ENCODE results near the gene XPO6. TPM values are rescaled to one million over a fixed set of nuclear protein-coding genes. Genes with fewer than 3 reads are reported as not detected.

XPO6 gene
- polyA plus RNA-seq, 6 donors from 2014 or later = 34.0 to 59.1 (median 56.1) TPM

- Mint-ChIP-seq H3K27me3 (no peaks in the 10 kb centered on the region), H3K9me3 (peaks cover 0 to 2% (median 0%) of the 10 kb centered on the region in 7 donors), H3K4me3 (peak overlapping the region in 7 of 8 donors; percentile 32 to 83 (median 81)), H3K27ac (peak overlapping the region in 5 of 6 donors; percentile 39 to 97 (median 89)), H3K36me3 (peaks cover 2 to 5% of the 10 kb centered on the region in 2 donors), H3K4me1 (peaks cover 63 to 94% (median 89%) of the 10 kb centered on the region in 3 donors)
- DNase-seq = no peak
- ATAC-seq (ENCODE audit: low read depth in 2 of 2) = no peak
These were observed 22.5 kb downstream of the XPO6 start for GRCh38 chr16:28189245-28189644.

DNA sequence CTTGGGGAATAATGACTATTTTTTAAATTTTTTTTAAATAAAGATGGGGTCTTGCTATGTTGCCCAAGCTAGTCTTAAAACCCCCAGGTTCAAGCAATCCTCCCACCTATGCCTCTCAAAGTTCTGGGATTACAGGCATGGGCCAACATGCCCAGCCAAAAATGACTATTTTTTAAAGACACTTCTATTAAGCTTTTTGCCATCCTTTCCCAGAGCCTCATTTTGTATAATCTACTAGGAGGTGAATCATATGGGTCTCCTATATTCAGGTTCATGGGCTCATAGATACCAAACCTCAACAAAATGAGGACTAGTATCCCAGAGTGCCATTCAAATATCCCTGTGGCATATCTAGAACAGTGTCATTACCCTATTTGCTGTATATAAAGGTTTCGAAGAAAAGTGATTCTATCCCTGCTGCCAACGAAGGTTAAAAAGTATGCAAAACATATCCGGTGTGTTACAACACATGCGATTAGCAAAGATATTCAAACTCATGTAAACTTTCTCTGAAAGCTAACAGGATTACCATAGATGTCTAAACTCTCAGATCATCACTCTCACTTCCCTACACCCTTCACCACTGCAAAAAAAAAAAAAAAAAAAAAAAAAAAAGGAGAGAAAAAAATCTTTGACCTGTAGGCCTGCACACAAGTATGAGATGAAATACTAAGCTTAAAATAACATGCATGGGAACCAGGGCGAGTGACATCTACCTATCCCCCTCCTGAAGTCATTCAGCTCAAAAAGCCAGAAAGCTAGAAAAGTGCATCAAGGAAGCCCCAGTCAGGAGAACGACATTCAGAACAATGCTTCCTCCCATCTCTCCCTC, 23.5 kb downstream of the XPO6 start:
- ATAC-seq (ENCODE audit: low read depth in 2 of 2) = peak; percentile 70 to 72
- peak overlapping the region; percentile 78 to 97 (median 88) for H3K27ac Mint-ChIP-seq
- no peaks in the 10 kb centered on the region for H3K27me3 Mint-ChIP-seq
- peaks cover 11 to 15% of the 10 kb centered on the region in 2 donors for H3K36me3 Mint-ChIP-seq
- peaks cover 61 to 94% (median 89%) of the 10 kb centered on the region in 3 donors for H3K4me1 Mint-ChIP-seq
- peaks cover 0 to 3% (median 0%) of the 10 kb centered on the region in 7 donors for H3K9me3 Mint-ChIP-seq
- peak overlapping the region; percentile 55 to 83 (median 81) for H3K4me3 Mint-ChIP-seq
- DNase-seq = peak; percentile 72

DNA sequence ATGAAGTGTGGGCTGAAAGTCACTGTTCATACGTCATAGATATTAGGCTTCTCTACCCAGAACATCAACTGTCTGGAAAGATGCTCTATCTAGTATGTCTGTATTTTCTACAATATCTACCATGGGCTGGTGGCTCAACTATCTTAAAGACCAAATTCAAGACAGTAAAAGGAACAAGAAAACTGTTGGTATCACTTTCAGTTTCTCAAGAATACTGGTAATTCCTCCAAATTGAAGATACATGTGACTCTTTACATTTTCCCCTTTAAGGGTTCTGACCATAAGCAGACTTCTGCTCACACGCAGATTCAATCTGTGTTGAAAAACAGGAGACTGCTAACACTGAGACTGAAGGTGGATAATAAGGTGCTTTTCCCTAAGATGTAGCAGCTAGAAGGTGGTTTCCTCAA, 24.2 kb downstream of the XPO6 start:
- Mint-ChIP-seq H3K27me3 (no peaks in the 10 kb centered on the region), H3K36me3 (peaks cover 11 to 15% of the 10 kb centered on the region in 2 donors), H3K27ac (peak overlapping the region; percentile 84 to 97 (median 88)), H3K4me1 (peaks cover 54 to 94% (median 89%) of the 10 kb centered on the region in 3 donors), H3K9me3 (peaks cover 0 to 3% (median 0%) of the 10 kb centered on the region in 7 donors), H3K4me3 (peak overlapping the region; percentile 49 to 83 (median 80))
- DNase-seq (peak; percentile 59), ATAC-seq (ENCODE audit: low read depth in 2 of 2) (peak; percentile 55 to 59)

- Mint-ChIP-seq H3K4me1 (peaks cover 58 to 95% (median 90%) of the 10 kb centered on the region in 3 donors), H3K27me3 (no peaks in the 10 kb centered on the region), H3K36me3 (peaks cover 11 to 15% of the 10 kb centered on the region in 2 donors), H3K4me3 (peak overlapping the region in 4 of 8 donors; percentile 55 to 83 (median 70)), H3K27ac (peak overlapping the region in 5 of 6 donors; percentile 64 to 97 (median 86)), H3K9me3 (peaks cover 0 to 3% (median 0%) of the 10 kb centered on the region in 7 donors)
- no peak for DNase-seq
- no peak for ATAC-seq (ENCODE audit: low read depth in 2 of 2)
These were observed 25.0 kb downstream of the XPO6 start for GRCh38 chr16:28186752-28187151.

DNA sequence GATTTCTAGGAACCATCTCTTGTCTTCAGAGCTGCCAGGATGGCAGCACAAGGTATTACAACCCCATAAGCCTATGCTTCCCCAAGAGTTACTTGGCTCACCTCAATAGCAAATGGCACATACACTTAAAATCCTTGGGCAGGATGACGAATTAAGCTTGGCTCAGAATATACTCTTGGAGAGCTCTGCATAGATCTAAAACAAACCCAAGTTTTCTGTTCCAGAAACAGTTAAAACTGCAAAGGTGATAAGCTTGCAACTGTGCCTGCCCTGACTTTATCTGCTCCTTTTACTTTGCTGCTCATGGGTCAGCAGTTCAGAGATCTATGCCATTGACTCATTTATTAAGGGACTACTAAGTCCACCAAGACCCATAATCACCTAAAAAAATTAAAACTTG, 26.1 kb downstream of the XPO6 start:
- Mint-ChIP-seq H3K9me3 (peaks cover 0 to 3% (median 0%) of the 10 kb centered on the region in 7 donors), H3K4me3 (peak overlapping the region in 2 of 8 donors; percentile 15 to 42), H3K4me1 (peaks cover 63 to 96% (median 91%) of the 10 kb centered on the region in 3 donors), H3K27me3 (no peaks in the 10 kb centered on the region), H3K36me3 (peaks cover 11 to 19% of the 10 kb centered on the region in 2 donors), H3K27ac (peak overlapping the region in 4 of 6 donors; percentile 32 to 97 (median 64))
- DNase-seq (no peak), ATAC-seq (ENCODE audit: low read depth in 2 of 2) (no peak)

GRCh38 chr16:28184625-28185024, 27.1 kb downstream of the XPO6 start:
- H3K36me3 Mint-ChIP-seq = peaks cover 11 to 22% of the 10 kb centered on the region in 2 donors
- ATAC-seq (ENCODE audit: low read depth in 2 of 2) (no peak), DNase-seq (no peak)
- peaks cover 0 to 3% (median 0%) of the 10 kb centered on the region in 7 donors for H3K9me3 Mint-ChIP-seq
- peaks cover 62 to 96% (median 87%) of the 10 kb centered on the region in 3 donors for H3K4me1 Mint-ChIP-seq
- H3K27ac Mint-ChIP-seq = peak overlapping the region in 3 of 6 donors; percentile 2 to 94 (median 65)
- no peak overlapping the region for H3K4me3 Mint-ChIP-seq
- H3K27me3 Mint-ChIP-seq = no peaks in the 10 kb centered on the region

DNA sequence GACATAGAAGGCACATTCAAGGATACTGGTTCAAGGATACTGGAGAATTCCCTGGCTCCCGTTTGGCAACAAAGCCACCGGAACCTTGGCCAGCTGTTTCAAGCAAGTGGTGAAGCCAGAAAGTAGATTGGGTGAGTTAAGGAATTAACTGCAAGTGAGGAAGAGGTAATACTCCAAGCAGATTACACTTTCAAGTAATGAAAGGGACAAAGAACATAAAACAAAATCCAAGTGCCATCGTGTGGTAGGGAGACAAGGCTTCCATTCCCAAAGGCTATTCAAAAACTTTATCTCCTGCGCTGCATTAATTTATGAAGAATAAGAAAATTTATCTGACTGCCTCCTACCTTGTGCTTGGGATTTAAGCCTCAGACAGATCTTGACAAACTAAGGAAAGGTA, 27.8 kb downstream of the XPO6 start:
- no peak for DNase-seq
- ATAC-seq (ENCODE audit: low read depth in 2 of 2) = no peak
- Mint-ChIP-seq H3K36me3 (peaks cover 11 to 22% of the 10 kb centered on the region in 2 donors), H3K9me3 (peaks cover 0 to 3% (median 0%) of the 10 kb centered on the region in 7 donors), H3K4me1 (peaks cover 61 to 96% (median 85%) of the 10 kb centered on the region in 3 donors), H3K27ac (peak overlapping the region in 5 of 6 donors; percentile 55 to 94 (median 66)), H3K4me3 (peak overlapping the region in 1 of 8 donors; percentile 11), H3K27me3 (no peaks in the 10 kb centered on the region)

- DNase-seq (no peak), ATAC-seq (ENCODE audit: low read depth in 2 of 2) (no peak)
- peaks cover 0 to 3% (median 0%) of the 10 kb centered on the region in 7 donors for H3K9me3 Mint-ChIP-seq
- peaks cover 11 to 22% of the 10 kb centered on the region in 2 donors for H3K36me3 Mint-ChIP-seq
- H3K27me3 Mint-ChIP-seq = no peaks in the 10 kb centered on the region
- peak overlapping the region in 1 of 8 donors; percentile 31 for H3K4me3 Mint-ChIP-seq
- peak overlapping the region in 4 of 6 donors; percentile 56 to 94 (median 68) for H3K27ac Mint-ChIP-seq
- H3K4me1 Mint-ChIP-seq = peaks cover 58 to 96% (median 80%) of the 10 kb centered on the region in 3 donors
These were observed 28.3 kb downstream of the XPO6 start for GRCh38 chr16:28183484-28183883.

DNA sequence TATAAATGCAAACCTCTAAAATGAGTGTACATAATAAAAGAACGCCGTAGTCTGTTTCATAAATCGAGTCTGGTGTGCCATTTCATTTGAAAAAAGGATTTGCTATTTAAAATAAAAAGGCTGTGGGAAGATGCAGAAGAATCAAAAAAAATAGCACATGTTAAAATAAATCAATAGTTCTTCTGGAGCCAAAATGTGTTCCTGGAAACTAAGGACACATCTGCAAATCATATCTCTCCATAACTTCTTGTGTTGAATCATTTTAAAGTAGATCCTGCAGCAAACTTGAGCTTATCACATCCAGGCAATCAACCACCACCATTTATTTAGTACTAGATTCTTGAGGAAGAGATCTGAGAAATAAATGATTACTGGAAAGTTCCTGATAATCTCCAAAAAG, 29.0 kb downstream of the XPO6 start:
- peaks cover 53 to 94% (median 76%) of the 10 kb centered on the region in 3 donors for H3K4me1 Mint-ChIP-seq
- H3K36me3 Mint-ChIP-seq = peaks cover 11 to 22% of the 10 kb centered on the region in 2 donors
- H3K4me3 Mint-ChIP-seq = peak overlapping the region in 4 of 8 donors; percentile 11 to 56 (median 18)
- peaks cover 0 to 3% (median 0%) of the 10 kb centered on the region in 7 donors for H3K9me3 Mint-ChIP-seq
- ATAC-seq (ENCODE audit: low read depth in 2 of 2) (no peak), DNase-seq (no peak)
- no peaks in the 10 kb centered on the region for H3K27me3 Mint-ChIP-seq
- peak overlapping the region in 5 of 6 donors; percentile 24 to 94 (median 77) for H3K27ac Mint-ChIP-seq

DNA sequence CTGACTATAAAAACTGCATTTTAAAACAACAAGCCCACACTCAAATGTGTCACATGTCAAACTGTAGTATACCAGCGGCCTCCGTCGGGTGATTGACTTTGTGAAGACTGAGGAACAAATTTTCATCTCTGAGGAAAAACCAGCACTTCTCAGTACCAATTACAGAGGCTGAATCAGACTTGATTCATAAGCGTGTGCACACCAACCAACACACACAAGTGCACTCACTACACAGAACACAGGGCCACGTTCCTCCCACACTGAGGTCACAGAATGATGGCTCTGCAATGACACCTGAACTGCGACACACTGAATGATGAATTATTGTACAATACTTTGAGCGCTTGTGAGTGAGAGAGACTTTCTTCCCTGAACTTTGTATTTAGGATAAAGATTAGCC, 29.6 kb downstream of the XPO6 start:
- ATAC-seq (ENCODE audit: low read depth in 2 of 2) (no peak), DNase-seq (no peak)
- H3K4me1 Mint-ChIP-seq = peaks cover 47 to 92% (median 70%) of the 10 kb centered on the region in 3 donors
- H3K4me3 Mint-ChIP-seq = peak overlapping the region in 5 of 8 donors; percentile 20 to 80 (median 25)
- no peaks in the 10 kb centered on the region for H3K27me3 Mint-ChIP-seq
- H3K27ac Mint-ChIP-seq = peak overlapping the region; percentile 12 to 97 (median 82)
- peaks cover 16 to 22% of the 10 kb centered on the region in 2 donors for H3K36me3 Mint-ChIP-seq
- H3K9me3 Mint-ChIP-seq = peaks cover 0 to 3% (median 0%) of the 10 kb centered on the region in 7 donors

GRCh38 chr16:28181515-28181914, 30.2 kb downstream of the XPO6 start:
- Mint-ChIP-seq H3K4me1 (peaks cover 41 to 85% (median 64%) of the 10 kb centered on the region in 3 donors), H3K4me3 (peak overlapping the region in 7 of 8 donors; percentile 1 to 89 (median 75)), H3K36me3 (peaks cover 21 to 22% of the 10 kb centered on the region in 2 donors), H3K27me3 (no peaks in the 10 kb centered on the region), H3K9me3 (peaks cover 0 to 3% (median 0%) of the 10 kb centered on the region in 7 donors), H3K27ac (peak overlapping the region; percentile 12 to 98 (median 92))
- DNase-seq = no peak
- ATAC-seq (ENCODE audit: low read depth in 2 of 2) = no peak

DNA sequence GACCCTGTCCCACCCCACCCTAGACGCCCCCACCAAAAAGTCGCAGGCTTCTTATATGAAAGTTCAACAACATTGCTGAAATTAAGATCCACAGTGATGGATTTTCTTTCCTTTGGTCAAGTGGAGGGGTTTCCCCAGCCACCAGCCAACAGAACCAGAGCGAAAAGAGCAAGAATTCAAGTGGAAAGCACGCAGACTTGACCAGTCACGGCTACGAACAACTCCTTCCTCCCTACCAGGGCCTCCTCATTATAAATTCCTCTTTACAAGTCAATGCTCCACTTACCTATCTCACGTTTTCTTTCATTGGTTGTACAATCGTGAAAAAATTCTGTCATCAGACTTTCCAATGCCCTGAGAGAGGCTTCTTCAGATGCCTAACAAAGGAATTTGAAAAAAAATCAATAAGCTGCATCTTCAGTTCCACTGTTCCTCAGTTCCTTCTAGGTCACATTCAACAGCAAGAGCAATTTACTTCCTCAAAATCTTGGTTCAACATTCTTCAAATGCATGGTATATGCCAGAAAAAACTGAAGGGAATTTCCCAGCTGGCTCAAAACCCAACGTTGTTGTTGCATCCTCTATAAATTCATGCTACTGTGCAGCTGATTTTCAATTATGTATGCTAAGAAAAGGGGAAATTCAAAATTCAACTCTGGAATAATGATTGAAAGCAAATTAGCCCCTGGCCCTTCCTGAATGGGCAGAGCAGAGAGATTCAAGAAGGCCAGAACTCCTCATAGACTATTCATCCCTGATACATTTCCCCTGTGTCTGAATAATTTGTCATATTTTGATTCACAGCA, 30.9 kb downstream of the XPO6 start:
- Mint-ChIP-seq H3K9me3 (peaks cover 0 to 3% (median 0%) of the 10 kb centered on the region in 7 donors), H3K36me3 (peaks cover 21 to 22% of the 10 kb centered on the region in 2 donors), H3K27me3 (no peaks in the 10 kb centered on the region), H3K4me1 (peaks cover 37 to 78% (median 57%) of the 10 kb centered on the region in 3 donors), H3K27ac (peak overlapping the region; percentile 88 to 99 (median 98)), H3K4me3 (peak overlapping the region; percentile 56 to 89 (median 84))
- peak; percentile 95 to 98 for ATAC-seq (ENCODE audit: low read depth in 2 of 2)
- peak; percentile 67 for DNase-seq

Measured in naive B cell (primary cell).